Activated CD4-positive, alpha-beta T cell treated with anti-CD3 and anti-CD28 coated beads for 1 hour (primary cell): ENCODE data around the gene SFTPB.
"Not testable (repeated sequence)": the region's sequence is repeated elsewhere in the genome, so short reads cannot be mapped to it uniquely, and the experiment has no call there.

Experiments used
- DNase-seq: peaks from one replicate; pipeline ENCODE4 v3.0.0-alpha.2; 2020

The SFTPB gene

DNA sequence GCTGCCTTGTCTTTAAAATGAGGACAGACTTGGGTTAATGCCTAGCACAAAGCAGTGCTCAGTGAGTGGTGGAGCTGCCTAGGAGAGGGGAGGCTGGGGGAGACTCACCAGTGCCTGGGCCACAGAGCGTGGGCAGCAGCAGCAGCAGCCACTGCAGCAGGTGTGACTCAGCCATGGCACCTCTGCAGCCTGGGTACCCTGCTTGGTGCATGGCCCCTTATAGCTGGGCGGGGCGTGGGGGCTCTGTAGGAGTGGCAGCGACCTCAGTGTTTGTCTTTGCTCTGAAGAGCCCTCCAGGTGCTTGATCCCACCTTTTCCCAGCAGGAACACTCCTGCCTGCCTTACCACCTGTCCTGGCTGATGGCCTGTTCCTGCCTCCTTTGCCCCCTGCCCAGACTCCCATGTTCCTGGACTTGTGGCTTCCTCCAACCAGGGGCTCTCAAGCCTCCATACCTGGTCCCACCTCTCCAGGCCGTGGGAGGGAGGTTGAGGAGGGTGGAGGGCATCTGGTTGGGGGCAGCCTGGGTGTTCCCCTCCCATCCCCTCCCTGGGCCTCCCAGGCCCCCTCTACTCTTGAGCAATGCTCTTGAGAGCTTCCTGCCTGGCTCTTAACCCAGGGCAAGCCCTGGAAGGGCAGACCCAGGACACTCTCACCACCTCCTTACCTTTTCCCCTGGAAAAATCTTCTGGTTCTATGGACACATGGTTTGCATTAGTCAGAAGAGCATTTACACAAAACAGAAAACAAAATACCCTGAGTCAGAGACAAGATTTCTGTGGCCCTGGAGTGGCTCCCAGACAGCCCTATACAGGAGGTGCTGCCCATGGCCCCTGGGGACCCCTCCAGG is at the start of gene SFTPB:
Gene SFTPB, minus strand, starts transcription at position 191 of the 848 bp plus-strand sequence. Its CDS starts 16 bp downstream, at position 175.
- DNase-seq: no peak

DNA sequence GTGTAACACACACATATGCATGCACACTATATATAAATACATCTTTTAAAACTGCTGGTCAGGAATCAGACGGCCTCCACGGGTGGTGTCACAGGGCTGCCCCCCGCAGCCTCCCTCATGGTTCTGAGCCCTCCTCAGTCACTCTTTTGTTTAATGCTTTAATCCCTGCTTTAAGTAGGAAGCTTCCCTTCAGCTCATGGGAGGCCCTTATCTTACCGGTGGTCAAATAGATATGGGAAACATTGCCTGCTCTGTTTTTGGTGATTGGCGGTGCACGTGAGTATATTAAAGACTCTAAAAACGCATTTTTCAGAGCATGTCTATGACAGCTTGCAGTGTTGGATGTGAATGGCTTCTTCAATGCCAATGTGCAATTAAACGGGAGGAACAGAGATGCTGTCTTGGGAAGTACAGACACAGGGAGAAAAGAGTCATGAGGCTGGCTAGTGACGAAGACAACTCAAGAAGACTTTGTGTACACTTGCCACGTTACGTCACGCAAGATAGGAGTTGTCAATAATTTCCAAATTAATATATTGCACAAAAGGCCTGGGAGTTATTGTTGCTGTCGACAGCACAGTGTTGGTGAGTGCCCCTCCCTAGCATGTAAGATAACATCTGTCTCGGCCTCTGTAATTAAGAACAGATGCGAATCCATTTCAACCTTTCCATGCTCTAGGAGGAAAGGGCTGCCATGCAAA is 49.5 kb upstream of the SFTPB start:
- DNase-seq: no peak

DNA sequence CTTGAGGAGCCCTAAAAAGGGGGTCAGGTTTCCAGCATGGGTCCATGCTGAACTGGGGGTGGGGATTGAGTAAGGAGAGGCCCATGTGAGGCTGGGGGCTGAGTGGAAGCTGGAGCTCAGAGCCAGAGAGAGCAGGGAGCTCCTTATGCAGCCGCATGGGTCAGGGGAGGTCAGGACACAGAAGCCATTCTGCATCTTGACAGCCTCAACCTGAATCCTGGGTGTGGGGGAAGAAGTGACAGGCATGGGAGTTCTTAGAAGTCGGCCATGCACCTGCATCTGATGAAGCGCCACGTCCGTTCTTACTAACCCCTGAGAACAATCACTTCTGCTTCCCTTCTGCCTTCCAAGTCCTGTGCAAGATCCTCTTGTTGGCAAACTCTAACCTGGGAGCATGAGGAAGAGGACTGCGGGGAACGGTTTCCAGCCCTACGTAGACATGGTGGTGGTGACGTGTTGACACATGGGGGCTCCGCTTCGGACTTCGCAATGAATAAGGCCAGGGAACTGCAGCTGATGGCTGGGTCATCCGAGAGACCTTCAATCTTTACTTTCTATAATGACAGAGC is 48.4 kb upstream of the SFTPB start:
- no peak for DNase-seq

DNA sequence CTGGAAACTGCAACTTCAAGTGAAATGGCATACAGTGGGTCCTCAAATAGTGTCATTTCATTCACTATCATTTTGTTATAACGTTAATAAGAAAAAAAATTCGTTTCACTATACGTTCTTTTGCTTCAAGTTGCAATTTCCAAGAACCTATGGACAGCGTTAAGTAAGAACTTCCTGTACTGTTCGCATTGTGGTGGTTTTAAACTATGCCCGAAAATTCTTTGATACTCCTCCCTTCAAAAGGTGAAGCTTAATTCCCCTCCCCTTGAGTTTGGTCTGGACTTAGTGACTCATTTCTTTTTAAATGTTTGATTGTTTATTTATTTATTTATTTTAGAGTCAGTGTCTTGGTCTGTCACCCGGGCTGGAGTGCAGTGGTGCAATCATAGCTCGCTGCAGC is 46.8 kb upstream of the SFTPB start:
- no peak for DNase-seq

DNA sequence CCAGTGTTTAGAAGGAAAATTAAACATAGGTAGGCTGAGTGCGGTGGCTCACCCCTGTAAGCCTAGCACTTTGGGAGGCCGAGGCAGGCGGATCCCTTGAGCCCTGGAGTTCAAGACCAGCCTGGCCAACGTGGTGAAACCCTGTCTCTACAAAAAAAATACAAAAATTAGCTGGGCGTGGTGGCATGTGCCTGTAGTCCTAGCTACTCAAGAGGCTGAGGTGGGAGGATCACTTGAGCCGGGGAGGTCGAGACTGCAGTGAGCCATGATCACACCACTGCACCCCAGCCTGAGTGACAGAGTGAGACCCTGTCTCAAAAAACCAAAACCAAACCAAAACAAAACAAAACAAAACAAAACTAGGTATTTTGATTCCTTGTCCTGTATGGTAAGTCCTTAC is 46.4 kb upstream of the SFTPB start:
- DNase-seq: not testable (repeated sequence)

DNA sequence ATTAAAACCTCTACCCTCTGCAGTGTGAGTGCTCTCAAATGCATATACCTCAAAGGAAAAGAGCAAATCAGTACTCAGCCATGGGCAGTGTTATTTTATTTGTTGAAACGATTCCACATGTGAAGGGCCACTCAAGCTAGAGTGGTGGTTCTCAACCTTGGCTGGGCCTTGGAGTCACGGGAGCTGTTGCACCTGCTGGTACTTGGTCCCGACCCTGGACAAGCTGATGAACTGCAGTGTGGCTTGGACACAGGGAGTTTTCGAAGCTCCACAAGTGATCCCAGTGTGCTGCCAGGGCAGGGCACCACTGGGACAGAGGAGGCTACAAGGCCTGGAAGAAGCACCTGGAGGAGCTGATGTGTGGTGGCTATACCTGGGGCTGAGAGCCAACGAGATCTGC is 45.8 kb upstream of the SFTPB start:
- no peak for DNase-seq

DNA sequence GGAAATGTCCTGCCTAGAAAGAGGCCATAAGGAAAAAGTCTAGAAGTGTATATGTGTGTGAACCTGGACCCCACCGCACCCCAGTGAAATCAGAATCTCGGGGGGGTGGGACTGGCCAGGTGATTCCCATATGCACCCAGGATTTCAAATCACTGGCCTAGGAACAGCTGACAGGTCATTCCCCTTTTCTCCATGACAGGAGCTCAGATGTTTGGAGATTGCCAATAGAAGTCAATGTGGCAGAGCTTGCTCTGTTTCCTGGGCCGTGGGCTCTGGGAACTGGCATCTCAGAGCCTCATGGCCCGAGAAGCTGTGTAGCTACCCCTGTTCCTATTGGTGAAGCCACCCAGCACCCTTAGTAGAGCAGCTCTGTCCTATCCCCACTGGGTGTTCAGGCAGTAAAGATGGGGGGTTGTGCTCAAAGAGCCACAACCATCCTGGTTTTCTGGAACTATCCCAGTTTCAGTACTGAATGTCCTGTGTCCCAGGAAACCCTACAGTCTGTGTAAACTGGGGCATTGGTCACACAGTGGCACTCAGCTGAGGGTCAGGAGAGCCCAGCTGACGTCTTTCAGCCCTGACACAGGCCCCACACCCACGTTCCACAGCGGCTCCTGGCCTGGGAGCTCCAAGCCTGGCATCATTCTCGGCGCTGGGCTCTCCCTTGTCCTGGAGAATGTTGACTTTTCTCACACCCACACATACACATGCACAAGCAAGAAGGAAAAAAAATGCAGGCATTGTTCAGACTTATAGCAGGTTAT is 45.0 kb upstream of the SFTPB start:
- DNase-seq: no peak

DNA sequence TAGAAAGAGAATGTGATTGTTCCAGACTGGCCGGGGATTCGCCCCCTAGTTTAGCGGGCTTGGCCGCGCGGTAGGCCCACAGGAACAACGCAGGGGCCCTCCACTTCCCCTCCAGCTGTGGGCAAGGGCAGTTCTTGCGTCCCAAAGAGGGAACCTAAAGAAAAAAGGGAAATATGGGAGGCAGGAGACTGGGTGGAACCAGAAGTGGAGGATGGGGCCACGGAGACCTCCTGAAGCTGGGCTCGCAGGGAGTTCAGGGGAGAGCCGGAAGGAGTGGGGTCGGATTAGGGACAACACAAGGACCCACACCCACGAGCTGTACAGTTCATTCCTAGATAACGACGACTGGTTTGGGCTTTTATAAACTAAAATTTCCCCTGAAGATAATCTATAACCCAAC is 44.3 kb upstream of the SFTPB start:
- DNase-seq: no peak

DNA sequence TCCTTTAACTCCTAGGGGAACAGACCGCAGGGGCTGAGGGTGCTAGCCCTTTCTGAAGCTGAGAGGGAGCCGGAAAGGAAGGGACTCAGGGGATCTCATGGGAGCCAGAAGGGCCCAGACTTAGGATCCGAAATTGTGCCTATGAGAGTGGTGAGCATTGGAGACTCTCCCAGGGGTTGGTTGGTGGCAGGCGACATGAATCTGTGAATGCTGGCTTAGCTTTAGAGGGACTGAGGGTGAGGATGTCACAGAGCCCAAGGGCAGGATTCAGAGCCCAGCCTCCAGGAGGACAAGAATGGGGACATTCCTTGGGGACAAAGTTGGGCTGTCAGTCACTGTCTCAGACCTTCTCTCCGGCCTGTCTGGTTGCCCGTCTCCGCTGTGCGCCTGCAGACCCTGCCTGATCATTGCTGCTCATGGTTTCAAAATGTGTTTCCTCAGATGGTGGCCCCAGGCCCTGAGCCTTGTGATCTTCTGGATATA is 43.6 kb upstream of the SFTPB start:
- DNase-seq: no peak

DNA sequence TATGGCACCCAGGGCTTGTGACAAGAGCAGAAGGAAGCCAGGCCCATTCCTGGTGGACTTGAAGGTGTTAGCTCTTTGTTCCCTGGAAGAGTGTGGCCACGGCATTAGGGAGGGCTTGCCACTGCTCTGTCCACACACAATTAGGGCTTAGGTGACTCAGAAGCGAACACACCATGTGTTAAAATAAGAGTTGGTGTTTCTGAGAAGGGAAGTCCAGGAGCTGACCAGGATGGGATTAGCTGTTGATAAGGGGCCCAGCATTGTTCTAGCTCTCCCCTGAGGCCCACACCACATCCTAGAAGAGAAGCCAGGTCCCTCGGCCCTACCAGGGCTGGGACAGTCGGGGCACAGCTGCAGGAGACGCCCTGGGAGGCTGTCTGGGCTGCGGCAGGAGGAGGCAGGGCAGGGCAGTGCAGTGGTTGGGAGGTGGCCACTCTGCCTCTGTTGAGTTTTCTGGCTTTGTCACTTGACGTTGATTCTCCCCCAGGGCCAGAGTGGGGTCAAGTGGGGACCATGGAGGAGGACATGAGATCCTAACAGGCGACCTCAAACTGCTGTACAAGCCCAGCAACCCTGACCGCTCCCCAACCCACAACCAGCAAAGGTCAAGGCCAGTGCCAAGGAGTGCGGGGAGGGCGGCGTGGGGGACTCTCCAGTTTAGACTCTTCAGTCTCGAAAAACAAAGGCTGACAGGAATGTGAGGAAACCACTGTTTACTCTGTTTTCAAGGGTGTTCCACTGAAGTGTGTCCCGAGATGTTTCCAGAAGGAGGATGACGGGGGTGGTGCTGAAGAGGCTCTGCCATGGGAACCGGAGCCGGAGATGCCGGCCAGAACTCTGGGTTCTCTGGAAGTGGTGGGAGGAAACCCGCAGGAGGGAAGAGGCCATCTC is 42.9 kb upstream of the SFTPB start:
- DNase-seq: no peak

DNA sequence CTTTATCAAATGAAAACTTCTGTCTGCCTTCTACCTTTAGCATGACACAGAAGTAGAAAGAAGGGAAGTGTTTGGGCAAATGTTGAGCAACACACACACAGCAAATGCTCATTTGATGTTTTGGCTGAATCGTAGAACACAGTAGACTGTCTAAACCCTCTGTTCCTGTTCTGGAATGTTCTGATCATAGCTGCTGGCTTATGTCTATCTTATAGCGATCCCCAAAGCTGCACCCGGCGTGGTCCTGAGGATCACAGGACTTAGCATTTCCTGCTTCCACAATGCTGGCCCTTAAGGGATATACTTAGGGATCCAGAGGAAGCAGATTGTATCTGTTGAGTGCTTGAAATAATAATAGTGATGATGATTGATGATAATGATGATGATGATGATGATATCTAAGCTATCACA is 41.4 kb upstream of the SFTPB start:
- no peak for DNase-seq

DNA sequence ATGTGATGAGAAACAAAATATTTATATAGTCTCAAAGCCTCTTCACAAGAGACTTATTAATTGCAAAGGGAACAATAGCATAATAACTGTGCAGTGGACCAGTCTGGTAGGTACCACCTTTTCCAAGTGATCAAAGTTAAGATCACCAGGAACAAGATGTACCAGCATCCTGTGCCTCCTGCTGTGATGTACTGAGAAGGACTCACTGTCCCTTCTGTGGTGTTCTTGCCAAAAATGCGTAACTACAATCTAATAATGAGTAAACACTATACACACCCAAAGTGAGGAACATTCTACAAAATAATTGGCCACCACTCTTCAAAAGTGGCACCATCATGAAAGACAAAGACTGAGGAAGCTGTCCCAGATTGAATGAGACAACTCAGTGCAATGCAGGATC is 40.6 kb upstream of the SFTPB start:
- DNase-seq: no peak

DNA sequence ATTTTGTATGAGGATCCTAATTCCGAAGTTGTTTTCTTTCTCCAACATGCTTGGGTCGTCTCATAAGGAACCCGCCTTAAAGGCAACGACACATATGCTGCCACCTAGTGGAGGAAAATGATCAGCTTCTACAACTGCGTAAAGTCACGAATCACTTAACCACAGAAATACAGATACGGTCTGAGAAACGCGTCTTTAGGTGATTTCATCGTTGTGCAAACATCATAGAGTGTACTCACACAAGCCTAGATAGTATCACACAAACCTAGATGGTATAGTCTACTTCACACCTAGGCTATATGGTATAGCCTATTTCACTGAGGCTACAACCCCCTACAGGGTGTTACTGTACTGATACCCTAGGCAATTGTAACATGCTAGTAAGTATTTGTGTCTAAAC is 39.3 kb upstream of the SFTPB start:
- no peak for DNase-seq

DNA sequence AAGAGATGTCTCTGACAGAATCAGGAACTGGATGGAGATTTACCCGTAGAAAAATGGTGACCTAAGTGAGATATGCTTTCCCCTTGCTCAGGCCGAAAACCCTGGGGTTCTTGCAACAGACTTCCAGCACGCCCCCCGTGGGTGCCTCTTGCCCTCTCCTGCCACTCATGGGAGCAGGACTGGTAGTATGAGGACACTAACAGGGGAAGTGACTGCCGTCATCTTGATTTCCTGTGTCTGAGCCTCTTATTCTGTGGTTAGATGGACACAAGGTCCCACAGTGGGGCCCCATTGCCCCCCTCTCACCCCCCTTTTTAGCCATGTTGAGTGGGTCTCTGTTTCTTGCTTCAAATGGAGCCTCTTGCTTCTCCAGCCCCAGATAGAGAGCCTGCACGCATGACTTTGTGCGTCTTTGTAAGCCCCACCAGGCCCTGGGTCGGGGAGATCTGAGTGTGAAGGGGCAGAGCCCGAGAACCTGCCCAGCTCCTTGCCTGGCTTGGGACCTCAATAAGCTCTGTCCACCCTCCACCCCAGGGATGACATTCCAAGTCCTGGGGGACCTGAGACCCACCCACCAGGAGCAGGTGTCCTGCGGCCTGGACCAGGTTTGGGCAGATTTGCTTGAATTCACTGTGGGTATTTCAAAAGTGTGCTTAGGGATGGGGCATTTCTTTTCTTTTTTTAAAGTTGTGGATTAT is 38.7 kb upstream of the SFTPB start:
- no peak for DNase-seq

DNA sequence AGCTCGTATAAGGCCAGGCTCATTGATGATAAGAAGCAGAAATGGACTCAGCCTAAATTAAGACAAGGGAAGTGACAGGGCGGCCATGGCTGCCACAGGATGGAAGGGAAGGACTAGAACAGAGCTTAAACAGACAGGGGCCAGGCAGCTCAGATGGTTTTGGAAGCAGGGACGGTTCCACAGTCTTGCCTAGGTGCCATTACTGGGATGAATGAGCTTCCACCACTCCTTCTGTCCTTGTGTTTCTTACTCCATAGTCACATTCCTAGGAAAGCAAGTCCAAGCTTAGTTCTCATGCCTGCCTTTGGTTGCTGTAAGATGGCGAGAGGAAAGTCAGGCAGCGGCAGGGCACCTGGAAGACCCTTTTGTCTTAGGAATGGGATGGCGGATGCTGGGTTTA is 38.1 kb upstream of the SFTPB start:
- DNase-seq: no peak

DNA sequence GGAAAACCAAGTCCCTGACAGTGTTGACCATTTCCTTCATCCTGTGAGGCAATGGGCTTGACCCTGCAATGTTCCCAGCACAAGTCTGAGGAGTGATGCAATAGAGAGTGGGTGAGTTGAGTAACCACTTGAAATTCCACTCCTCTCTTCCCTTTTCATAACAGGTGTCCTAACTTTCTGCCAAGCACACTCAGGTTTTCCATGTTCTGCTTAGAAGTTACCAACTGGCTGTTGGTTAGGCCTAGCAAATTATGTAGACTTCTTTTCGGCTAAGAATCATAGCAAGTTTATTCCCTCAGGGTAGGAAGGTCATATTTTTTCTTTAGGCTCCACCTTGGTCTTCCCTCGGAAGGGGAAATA is 37.7 kb upstream of the SFTPB start:
- no peak for DNase-seq

DNA sequence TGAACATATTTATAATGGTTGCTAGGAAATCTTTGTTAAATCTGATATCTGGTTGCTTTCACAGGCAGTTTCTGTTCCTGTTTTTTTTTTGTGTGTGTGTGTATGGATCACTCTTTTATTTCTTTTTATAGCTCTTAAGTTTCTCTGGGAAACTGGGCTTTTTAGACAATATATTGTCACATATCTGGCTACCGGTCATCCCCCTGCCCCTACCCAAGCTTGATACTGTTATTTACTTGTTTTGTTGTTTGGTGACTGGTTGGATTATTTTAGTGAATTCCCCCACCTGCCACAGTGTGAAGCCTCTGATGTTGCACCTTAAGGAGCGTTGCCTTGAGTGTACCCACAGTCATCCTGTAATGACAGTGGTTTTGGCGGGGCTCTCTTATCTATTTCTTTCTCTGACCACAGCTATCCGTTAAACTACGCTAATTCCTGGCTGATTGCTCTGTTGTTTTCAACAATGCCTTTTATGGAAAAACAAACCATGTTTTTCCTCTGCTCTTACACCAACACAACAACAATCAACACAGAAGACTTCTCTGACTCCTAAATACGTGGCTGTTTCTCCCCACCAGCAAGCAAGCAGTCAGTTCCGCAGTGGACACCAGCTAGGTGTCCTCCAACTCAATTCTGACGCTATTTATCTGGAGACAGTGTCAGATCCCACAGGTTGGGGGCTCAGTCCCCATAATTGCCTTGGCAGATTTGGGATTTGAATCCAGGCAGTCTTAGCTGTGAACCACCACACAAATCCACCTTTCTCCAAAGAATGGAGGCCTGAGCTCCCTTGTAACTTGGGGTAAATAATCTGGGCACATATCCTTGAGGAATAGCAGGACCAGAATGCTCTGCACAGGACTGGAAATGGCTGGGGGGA is 37.0 kb upstream of the SFTPB start:
- DNase-seq: no peak

DNA sequence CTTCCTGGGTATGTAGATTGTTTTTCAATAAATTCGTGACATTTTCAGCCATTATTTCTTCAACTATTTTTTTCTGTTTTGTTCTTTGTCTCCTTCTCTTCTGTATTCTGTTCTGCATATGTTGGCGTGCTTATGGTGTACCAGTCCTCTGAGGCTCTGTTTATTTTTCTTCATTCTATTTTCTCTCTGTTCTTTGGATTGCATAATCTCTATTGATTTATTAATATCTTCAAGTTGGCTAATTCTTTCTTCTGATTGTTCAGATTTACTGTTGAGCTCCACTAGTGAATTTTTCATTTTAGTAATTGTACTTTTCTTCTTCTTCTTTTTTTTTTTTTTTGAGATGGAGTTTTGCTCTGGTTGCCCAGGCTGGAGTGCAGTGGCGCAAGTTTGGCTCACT is 36.0 kb upstream of the SFTPB start:
- DNase-seq: no peak

DNA sequence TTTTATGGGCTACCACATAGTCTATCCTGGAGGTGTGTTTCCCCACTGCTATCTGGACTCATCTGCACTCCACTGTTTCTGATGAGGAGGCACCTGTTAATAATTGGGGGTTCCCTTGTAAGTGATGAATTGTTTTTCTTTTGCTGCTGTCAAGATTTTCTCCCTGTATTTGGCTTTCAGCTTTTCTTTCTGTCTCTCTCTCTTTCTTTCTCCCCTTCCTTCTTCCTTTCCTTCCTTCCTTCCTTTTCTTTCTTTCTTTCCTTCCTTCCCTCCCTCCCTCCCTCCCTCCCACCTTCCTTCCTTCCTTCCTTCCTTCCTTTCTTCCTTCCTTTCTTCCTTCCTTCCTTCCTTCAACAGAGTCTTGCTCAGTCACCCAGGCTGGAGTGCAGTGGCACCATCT is 35.3 kb upstream of the SFTPB start:
- no peak for DNase-seq

DNA sequence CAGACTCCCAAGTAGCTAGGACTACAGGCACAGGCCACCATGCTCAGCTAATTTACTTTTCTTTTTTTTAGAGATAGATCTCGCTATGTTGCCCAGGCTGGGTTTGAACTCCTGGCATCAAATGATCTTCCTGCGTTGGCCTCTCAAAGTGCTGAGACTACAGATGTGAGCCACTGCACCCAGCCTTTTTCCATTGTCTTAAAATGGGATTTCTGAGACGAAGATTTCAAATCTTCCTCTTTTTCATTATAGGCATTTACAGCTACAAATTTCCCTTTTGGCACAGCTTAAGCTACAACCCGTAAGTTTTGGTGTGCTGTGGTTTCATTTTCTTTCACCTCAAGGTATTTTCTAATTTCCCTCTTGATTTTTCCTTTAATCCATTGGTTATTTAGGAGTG is 34.8 kb upstream of the SFTPB start:
- DNase-seq: no peak

DNA sequence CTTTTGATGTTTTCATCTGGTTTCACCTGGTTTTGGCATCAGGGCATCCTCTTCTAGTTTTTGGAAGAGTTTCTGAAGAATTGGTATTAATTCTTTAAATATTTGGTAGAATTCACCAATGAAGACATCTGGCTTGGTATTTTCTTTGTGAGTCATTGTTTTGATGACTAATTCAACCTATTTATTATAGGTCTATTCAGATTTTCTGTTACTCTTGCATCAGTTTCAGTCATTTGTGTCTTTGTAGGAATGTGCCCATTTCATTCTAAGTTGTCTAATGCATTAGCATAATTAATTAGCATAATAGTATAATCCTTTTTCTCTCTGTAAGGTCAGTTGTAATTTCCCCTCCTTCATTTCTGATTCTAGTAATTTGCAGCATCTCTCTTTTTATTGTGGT is 34.2 kb upstream of the SFTPB start:
- no peak for DNase-seq
